Prostate gland (tissue), 2 donors: ENCODE measurements around the gene EPC2. TPM values are rescaled to one million over a fixed set of nuclear protein-coding genes. Genes with fewer than 3 reads are reported as not detected.

Source experiments
- DNase-seq: peaks from one replicate; pipeline ENCODE4 v3.0.0-alpha.2; 2019; ENCODE audit warnings: low spot score
- H3K27ac ChIP-seq, 2 donors: fragments of 200-600 bp; sonication (generic); 2 replicates each; pipeline ENCODE4 v1.5.1; 2017 to 2019
- H3K27me3 ChIP-seq: fragments of 200-600 bp; sonication (generic); replicated peaks from 2 replicates; pipeline ENCODE4 v1.5.1; 2019; ENCODE audit not compliant: insufficient read depth
- H3K36me3 ChIP-seq, 2 donors: fragments of 200-600 bp; sonication (generic); 1 replicate in 1 of 2; 2 replicates in 1 of 2; pipeline versions ENCODE4 v1.5.1 to v1.8.1; 2017 to 2019
- H3K4me1 ChIP-seq: fragments of 200-600 bp; sonication (generic); replicated peaks from 2 replicates; pipeline ENCODE4 v1.5.1; 2019
- H3K4me3 ChIP-seq, 2 donors: fragments of 200-600 bp; sonication (generic); 2 replicates each; pipeline ENCODE4 v1.5.1; 2017 to 2019
- H3K9me3 ChIP-seq: fragments of 200-600 bp; sonication (generic); 2 replicates; pipeline ENCODE4 v1.5.1; 2017
- POLR2A ChIP-seq: fragments of 450-650 bp; IDR thresholded peaks from one replicate; pipeline ENCODE4 v1.6.1; 2016; ENCODE audit warnings: antibody characterized with exemption, mild to moderate bottlenecking
- POLR2AphosphoS5 ChIP-seq: sonication (generic); formaldehyde crosslinking; IDR thresholded peaks from one replicate; pipeline ENCODE4 v1.6.1; 2017; ENCODE audit warnings: antibody characterized with exemption
- WGBS: methylation state at CpG from one replicate; pipeline ENCODE4 v1.1.5; 2018; 5-methylcytosine and 5-hydroxymethylcytosine counted together
- intact Hi-C: fragments of 100-400 bp; cut with DNase I; formaldehyde crosslinking; loops from one replicate; pipeline ENCODE4 v1.14.2; 2022
- total RNA-seq, 2 donors: library from RNA; depleted of rRNA; stranded (reverse); fragments of >200 nt; gene quantifications; one replicate each; pipeline ENCODE4 v1.1.0, GENCODE V29; 2016
- TF ChIP-seq, protein P1 (sequence below), 4 experiments: fragments of 200-600 bp in 2 of 4; fragments of 450-650 bp in 2 of 4; sonication (generic) in 2 of 4; IDR thresholded peaks; 1 replicate in 3 of 4; 2 replicates in 1 of 4; pipeline ENCODE4 v1.5.1; 2016 to 2019; ENCODE audit warnings: antibody characterized with exemption in 4 of 4, mild to moderate bottlenecking in 2 of 4, moderate library complexity in 2 of 4

EPC2 gene
- total RNA-seq, 2 donors from 2014 or later = 27.2 to 40.2 TPM

DNA sequence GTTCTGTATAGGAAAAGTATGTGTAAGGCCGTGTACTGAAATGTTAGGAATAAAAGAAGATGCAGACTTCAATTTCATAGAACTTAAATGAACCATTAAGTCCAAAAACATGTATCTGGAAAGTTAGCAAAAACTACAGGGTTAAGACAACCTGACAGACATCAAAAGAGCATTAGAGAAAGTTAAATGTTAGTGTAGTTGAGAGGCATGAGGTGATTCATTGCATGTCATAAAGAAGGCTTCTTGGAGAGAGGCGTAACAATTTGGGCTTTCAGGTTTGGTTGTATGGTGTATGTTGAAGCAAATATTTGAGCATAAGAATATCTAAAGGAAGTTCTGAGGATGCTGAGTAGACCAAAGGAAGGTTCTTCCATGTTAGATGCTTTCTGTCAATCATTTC is 6.3 kb downstream of the EPC2 start:
- no peak overlapping the region for H3K27ac ChIP-seq
- no peaks in the 10 kb centered on the region for H3K9me3 ChIP-seq
- H3K4me1 ChIP-seq = no peaks in the 10 kb centered on the region
- WGBS = 91% methylated on average over 2 of the region's 2 CpGs
- no peak overlapping the region for H3K4me3 ChIP-seq
- intact Hi-C loops = no loop called here
- H3K27me3 ChIP-seq = no peaks in the 10 kb centered on the region
- no peak for DNase-seq
- no peaks in the 10 kb centered on the region for H3K36me3 ChIP-seq
- TF ChIP-seq POLR2A (no peak), POLR2AphosphoS5 (no peak)
- TF ChIP-seq, protein P1, sequence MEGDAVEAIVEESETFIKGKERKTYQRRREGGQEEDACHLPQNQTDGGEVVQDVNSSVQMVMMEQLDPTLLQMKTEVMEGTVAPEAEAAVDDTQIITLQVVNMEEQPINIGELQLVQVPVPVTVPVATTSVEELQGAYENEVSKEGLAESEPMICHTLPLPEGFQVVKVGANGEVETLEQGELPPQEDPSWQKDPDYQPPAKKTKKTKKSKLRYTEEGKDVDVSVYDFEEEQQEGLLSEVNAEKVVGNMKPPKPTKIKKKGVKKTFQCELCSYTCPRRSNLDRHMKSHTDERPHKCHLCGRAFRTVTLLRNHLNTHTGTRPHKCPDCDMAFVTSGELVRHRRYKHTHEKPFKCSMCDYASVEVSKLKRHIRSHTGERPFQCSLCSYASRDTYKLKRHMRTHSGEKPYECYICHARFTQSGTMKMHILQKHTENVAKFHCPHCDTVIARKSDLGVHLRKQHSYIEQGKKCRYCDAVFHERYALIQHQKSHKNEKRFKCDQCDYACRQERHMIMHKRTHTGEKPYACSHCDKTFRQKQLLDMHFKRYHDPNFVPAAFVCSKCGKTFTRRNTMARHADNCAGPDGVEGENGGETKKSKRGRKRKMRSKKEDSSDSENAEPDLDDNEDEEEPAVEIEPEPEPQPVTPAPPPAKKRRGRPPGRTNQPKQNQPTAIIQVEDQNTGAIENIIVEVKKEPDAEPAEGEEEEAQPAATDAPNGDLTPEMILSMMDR (IDR thresholded peaks at IDR 0.05) = no peak

DNA sequence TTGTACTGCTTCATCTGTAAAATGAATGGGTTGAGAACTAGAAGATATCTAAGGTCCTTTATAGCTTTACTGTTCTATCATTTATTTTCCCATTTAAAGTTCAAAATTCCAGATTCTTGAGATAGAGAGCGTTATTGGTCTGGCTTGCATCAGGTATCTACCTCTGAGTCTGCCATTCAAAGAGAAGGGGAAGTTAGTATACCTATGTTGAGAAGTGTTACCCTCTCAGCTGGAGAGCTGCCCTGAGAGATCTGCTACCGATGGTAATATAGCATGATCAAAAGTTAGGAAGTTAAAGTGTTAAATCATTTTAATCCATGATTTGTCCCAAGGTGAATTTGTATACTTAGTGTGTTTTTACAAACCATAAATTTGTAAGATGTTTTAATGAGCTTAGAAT is 7.4 kb downstream of the EPC2 start:
- Histone ChIP-seq H3K4me1 (no peaks in the 10 kb centered on the region), H3K9me3 (no peaks in the 10 kb centered on the region), H3K36me3 (no peaks in the 10 kb centered on the region), H3K27me3 (no peaks in the 10 kb centered on the region), H3K27ac (no peak overlapping the region), H3K4me3 (no peak overlapping the region)
- TF ChIP-seq, protein P1 (IDR thresholded peaks at IDR 0.05) = no peak
- no peak for TF ChIP-seq POLR2A
- no peak for TF ChIP-seq POLR2AphosphoS5
- intact Hi-C loops = no loop called here
- no peak for DNase-seq
- 71% methylated on average over 2 of the region's 2 CpGs for WGBS

DNA sequence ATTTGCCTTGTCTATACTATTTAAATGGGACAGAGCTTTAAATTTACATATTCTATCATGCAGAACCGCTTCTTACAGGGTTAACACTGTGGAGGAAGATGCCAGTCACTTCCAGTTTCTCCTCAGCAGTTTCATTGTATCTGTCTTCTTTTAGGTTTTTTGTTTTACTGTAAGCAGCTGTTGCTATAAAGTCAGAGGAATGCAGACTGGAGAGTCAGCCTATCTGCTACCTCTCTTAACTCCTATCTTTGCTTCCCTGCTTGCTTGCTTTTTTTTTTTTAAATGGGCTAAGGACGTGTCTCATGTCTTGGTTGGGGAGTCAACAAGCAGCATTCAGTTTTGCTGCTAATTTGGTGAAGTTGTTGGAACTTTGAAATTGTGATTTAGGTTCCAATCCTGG is 8.9 kb downstream of the EPC2 start:
- no peak overlapping the region for H3K4me3 ChIP-seq
- 33% methylated on average over 2 of the region's 2 CpGs for WGBS
- no peaks in the 10 kb centered on the region for H3K9me3 ChIP-seq
- H3K36me3 ChIP-seq = no peaks in the 10 kb centered on the region
- no peaks in the 10 kb centered on the region for H3K27me3 ChIP-seq
- H3K27ac ChIP-seq = no peak overlapping the region
- H3K4me1 ChIP-seq = no peaks in the 10 kb centered on the region
- intact Hi-C loops = no loop called here
- TF ChIP-seq POLR2A = no peak
- no peak for TF ChIP-seq POLR2AphosphoS5
- TF ChIP-seq, protein P1 (IDR thresholded peaks at IDR 0.05) = no peak
- no peak for DNase-seq

DNA sequence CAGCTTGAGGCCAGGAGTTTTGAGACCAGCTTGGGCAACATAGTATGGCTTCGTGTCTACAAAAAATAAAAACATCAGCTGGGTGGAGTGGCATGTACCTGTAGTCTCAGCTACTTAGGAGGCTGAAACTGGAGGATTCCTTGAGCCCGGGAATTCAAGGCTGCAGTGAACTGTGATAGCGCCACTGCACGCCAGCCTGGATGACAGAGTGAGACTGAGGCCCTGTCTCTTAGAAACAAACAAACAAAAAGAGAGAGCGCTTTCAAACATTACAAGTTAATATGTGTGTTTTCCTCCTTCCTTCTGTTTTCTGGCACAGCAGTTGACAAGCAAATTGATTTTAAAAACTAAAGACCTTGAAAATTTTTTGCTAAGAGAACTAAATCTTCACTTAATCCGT is 9.9 kb downstream of the EPC2 start:
- Histone ChIP-seq H3K27ac (no peak overlapping the region), H3K36me3 (no peaks in the 10 kb centered on the region), H3K4me3 (no peak overlapping the region), H3K4me1 (no peaks in the 10 kb centered on the region), H3K27me3 (no peaks in the 10 kb centered on the region), H3K9me3 (no peaks in the 10 kb centered on the region)
- WGBS = 91% methylated on average over 6 of the region's 6 CpGs
- intact Hi-C loops = no loop called here
- TF ChIP-seq POLR2AphosphoS5 (no peak), POLR2A (no peak)
- TF ChIP-seq, protein P1 (IDR thresholded peaks at IDR 0.05) = no peak
- no peak for DNase-seq

DNA sequence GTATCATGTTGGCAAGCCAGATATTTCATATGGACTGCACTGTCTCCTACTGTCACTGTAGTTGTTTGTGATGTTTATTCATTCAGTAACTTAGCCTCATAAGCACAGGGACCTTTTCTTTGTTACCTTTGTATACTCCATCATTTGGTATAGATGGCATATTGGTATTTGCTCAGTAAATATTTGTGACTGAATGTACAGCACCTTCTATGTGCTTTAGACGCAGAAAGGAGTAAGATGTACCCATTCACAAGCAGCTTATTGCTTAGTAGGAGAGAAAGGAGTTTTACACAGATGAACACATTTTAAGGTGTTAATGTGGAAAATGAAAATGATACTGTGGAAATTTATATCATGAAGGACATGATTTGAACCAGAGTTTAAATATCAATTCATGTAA is 12.0 kb downstream of the EPC2 start:
- Histone ChIP-seq H3K4me1 (no peaks in the 10 kb centered on the region), H3K9me3 (no peaks in the 10 kb centered on the region), H3K36me3 (no peaks in the 10 kb centered on the region), H3K27ac (no peak overlapping the region), H3K4me3 (no peak overlapping the region), H3K27me3 (no peaks in the 10 kb centered on the region)
- TF ChIP-seq, protein P1 (IDR thresholded peaks at IDR 0.05) = no peak
- TF ChIP-seq POLR2AphosphoS5 (no peak), POLR2A (no peak)
- DNase-seq = no peak
- intact Hi-C loops = no loop called here
- 59% methylated on average over 1 of the region's 1 CpG for WGBS
